ENCODE results near the gene CA6.

CA6 gene

DNA sequence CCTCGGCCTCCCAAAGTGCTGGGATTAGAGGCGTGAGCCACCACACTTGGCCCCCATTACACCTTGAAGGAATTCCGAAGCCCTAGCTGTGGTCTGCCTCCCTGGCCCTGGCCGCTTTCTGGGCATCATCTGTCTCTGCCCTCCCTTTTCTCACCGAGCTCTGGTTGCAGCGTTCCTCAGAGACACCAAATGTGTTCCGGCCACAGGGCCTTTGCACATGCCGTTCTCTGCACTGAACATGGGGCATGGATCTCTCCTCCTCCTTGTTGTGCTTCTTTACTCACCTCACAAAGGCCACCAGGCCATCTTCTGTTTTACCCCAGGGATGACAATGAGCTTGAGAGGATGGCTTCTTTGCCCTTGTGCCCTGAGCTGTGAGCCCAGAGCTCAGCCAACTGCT, 39.3 kb downstream of the CA6 start:
- TF ChIP-seq GATA2 (IDR thresholded peaks at IDR 0.05; ENCODE audit: low read depth, low read length) = no peak
- TF ChIP-seq GATA3 (IDR thresholded peaks at IDR 0.05; ENCODE audit: low read depth, low read length) = no peak

DNA sequence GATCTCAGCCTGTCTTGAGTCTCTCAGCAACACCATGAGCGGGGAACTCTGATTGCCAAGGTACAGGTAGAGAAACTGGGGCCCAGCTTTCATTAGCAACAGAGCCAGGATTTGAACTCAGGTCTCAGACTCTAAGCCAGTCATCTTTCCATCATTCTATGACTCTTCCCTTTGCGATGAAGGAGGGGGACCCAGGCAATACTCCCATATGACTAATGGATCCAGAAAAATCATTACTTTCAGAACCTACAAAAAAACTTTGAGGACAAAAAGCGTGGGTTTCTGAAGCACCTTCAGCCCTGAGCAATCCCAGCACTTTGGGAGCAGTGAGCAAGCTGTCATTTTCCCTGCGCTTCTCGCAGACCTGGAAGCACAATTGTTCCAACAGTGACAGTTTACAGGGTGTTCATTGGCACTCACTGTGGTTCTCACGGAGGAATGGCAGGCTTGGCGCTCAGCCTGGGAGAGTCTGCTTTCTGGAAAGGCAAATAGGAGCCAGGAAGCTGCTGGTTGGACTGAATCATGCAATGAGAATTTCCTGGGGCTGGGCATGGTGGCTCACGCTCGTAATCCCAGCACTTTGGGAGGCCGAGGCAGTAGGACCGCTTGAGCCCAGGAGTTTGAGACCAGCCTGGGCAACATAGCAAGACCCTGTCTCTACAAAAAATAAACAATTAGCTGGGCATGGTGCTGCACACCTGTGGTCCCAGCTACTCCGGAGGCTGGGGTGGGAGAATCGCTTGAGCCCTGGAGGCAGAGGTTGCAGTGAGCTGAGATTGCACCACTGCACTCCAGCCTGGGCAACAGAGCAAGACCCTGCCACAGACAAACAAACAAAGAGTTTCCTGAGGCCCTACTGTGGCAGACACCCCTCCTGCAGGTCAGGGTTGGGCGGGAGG, 40.5 kb downstream of the CA6 start:
- no peak for TF ChIP-seq GATA2 (IDR thresholded peaks at IDR 0.05; ENCODE audit: low read depth, low read length)
- TF ChIP-seq GATA3 (IDR thresholded peaks at IDR 0.05; ENCODE audit: low read depth, low read length) = no peak

DNA sequence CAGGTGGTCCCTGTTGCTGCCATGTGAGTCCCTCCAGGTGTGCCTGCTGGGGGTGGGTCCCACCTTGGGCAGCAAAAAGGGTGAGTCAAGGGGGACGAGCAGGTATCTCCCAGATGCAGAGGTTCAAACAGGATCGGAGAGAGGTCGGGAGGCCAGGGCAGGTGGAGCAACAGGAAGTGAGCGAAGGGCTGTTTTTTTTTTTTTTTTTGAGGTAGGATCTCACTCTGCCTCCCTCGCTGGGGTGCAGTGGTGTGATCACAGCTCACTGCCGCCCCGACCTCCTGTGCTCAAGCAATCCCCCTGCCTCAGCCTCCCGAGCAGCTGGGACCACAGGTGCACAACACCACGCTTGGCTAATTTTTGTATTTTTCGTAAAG, 41.1 kb downstream of the CA6 start:
- TF ChIP-seq GATA2 (IDR thresholded peaks at IDR 0.05; ENCODE audit: low read depth, low read length) (no peak), GATA3 (IDR thresholded peaks at IDR 0.05; ENCODE audit: low read depth, low read length) (no peak)

GRCh38 chr1:8987881-8988617, 42.4 kb downstream of the CA6 start:
- TF ChIP-seq GATA2 (IDR thresholded peaks at IDR 0.05; ENCODE audit: low read depth, low read length) = no peak
- no peak for TF ChIP-seq GATA3 (IDR thresholded peaks at IDR 0.05; ENCODE audit: low read depth, low read length)

DNA sequence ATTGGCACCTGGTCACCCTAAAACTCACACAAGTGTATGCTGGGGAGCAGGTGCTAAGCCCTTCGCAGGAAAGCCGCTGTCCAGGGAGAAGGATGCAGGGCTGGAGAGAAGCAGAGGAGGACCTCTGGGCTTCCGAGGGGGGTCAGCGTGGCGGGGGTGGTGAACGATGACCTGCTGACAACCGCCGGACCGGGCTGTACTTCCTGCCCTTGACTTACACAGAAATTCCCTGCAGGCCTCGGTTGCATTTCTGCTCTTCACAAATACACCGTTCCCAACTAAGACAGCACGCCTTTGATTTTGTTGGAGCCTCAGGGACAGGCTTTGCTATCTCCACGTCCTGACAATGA, 42.9 kb downstream of the CA6 start:
- TF ChIP-seq GATA2 (IDR thresholded peaks at IDR 0.05; ENCODE audit: low read depth, low read length) (no peak), GATA3 (IDR thresholded peaks at IDR 0.05; ENCODE audit: low read depth, low read length) (no peak)

DNA sequence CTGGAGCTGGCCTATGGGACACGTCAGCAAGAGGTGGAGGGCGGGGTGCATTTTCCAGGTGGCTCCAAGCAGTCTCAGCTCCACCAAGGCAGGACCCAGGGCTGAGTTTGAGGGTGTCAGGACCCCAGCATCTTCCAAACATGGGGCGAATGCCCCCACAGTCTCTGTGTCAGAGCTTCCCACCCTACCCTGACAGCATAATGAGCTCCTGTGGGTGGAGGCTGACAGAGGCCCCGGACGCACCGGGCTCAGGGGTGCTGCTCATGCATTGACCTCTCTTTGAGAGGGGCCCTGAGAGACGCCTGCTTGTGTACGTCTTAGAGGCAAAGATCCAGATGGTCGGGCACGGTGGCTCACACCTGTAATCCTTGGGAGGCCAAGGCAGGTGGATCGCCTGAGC, 43.4 kb downstream of the CA6 start:
- no peak for TF ChIP-seq GATA2 (IDR thresholded peaks at IDR 0.05; ENCODE audit: low read depth, low read length)
- TF ChIP-seq GATA3 (IDR thresholded peaks at IDR 0.05; ENCODE audit: low read depth, low read length) = no peak

- TF ChIP-seq GATA2 (IDR thresholded peaks at IDR 0.05; ENCODE audit: low read depth, low read length) = peak; percentile 71
- no peak for TF ChIP-seq GATA3 (IDR thresholded peaks at IDR 0.05; ENCODE audit: low read depth, low read length)
Measured at GRCh38 chr1:8989821-8990220, 44.2 kb downstream of the CA6 start.

DNA sequence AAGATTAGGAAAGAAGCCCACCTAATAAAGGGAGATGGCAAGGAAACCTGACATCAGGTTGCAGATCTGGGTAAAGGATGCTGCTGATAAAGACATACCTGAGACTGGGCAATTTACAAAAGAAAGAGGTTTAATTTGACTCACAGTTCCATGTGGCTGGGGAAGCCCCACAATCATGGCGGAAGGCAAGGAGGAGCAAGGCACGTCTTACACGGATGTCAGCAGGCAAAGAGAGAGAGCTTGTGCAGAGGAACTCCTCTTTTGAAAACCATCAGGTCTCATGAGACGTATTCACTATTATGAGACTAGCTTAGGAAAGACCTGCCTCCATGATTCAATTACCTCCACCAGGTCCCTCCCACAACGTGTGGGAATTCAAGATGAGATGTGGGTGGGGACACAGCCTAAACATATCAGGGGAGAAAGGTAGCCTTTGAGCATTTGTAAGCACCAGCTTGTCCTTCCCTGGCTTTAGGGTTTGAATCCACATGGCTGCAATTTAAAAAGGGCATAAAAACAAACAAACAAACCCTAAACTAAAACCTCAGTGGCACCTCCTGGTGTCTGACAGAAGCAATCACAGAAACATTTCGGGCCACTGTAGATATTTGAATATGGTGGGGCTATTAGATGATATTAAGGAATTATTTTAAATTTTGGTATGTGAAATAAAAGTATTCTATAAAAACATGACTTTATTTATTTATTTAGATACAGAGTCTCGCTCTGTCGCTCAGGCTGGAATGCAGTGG, 47.4 kb downstream of the CA6 start:
- TF ChIP-seq GATA2 (IDR thresholded peaks at IDR 0.05; ENCODE audit: low read depth, low read length) (no peak), GATA3 (IDR thresholded peaks at IDR 0.05; ENCODE audit: low read depth, low read length) (no peak)

DNA sequence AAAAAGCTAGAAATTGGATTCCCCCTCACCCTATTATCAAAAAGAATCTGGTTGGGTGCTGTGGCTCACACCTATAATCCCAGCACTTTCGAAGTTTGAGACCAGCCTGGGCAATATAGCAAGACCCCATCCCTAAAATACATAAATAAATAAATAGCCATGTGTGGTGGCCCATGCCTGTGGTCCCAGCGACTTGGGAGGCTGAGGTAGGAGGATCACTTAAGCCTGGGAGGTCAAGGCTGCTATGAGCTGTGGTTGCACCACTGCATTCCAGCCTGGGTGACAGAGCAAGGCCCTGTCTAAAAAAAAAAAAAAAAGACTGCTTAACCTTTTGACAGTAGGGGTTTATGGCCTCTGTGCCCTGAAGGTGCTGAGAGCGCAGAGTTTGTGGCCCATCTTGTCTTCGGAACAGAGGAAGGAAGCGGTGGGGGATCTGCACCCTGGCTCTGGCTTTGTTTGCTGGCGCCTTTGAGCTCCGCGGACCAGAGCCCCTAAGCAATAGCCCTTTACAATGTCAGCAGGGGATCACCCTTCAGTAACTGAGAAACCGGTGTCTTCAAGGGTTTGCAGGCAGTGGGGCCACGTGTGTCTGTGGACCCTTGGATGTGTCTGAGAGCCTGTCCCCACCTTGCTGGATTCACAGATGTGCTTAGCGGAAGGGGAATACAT, 58.5 kb downstream of the CA6 start:
- TF ChIP-seq GATA3 (IDR thresholded peaks at IDR 0.05; ENCODE audit: low read depth, low read length) (no peak), GATA2 (IDR thresholded peaks at IDR 0.05; ENCODE audit: low read depth, low read length) (no peak)

GRCh38 chr1:9004700-9005394, 59.2 kb downstream of the CA6 start:
- TF ChIP-seq GATA3 (IDR thresholded peaks at IDR 0.05; ENCODE audit: low read depth, low read length) (no peak), GATA2 (IDR thresholded peaks at IDR 0.05; ENCODE audit: low read depth, low read length) (no peak)

DNA sequence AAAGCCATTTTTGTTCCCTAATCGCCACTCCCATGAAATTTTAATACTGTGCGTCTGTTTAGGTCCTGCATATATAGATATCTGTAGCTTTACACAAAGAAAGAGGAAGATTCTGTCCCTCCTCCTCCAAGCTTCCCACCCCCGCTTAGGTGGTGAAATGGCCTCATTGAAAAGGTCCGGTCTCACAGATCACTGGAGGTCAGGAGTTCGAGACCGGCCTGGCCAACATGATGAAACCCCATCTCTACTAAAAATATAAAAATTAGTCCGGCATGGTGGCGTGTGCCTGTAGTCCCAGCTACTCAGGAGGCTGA, 59.7 kb downstream of the CA6 start:
- no peak for TF ChIP-seq GATA2 (IDR thresholded peaks at IDR 0.05; ENCODE audit: low read depth, low read length)

- TF ChIP-seq GATA3 (IDR thresholded peaks at IDR 0.05; ENCODE audit: low read depth, low read length) (no peak), GATA2 (IDR thresholded peaks at IDR 0.05; ENCODE audit: low read depth, low read length) (no peak)
Measured at GRCh38 chr1:9006956-9007615, 61.4 kb downstream of the CA6 start.

GRCh38 chr1:9008236-9008635, 62.6 kb downstream of the CA6 start:
- TF ChIP-seq GATA2 (IDR thresholded peaks at IDR 0.05; ENCODE audit: low read depth, low read length) (no peak), GATA3 (IDR thresholded peaks at IDR 0.05; ENCODE audit: low read depth, low read length) (no peak)

All from SH-SY5Y (cell line).